Endothelial cell of umbilical vein (primary cell): ENCODE measurements around the gene SATB2. TPM values are rescaled to one million over a fixed set of nuclear protein-coding genes. Genes with fewer than 3 reads are reported as not detected.

Experiments used
- BruUV-seq: library from RNA; stranded (reverse); fragments of 400-500 nt; replicated peaks from 2 replicates; lab custom pipeline; 2021; lab: Mats Ljungman, UMichigan
- CTCF ChIA-PET: fragments of 300-600, 350-600 bp; sonication (Branson Sonifier 250); formaldehyde crosslinking; loops from one replicate; lab custom pipeline; 2021; ENCODE audit warnings: antibody characterized with exemption, inconsistent platforms; lab: Charles Lee
- POLR2A ChIA-PET: fragments of 300-600, 350-600 bp; sonication (Branson Sonifier 250); formaldehyde crosslinking; loops from one replicate; lab custom pipeline; 2021; ENCODE audit warnings: antibody characterized with exemption, inconsistent platforms; lab: Charles Lee
- DNase-seq: peaks from one replicate; pipeline ENCODE4 v3.0.0-alpha.2; 2011; ENCODE audit warnings: low read depth, low spot score
- FAIRE-seq: peaks from 2 replicates; lab custom pipeline; 2011; peaks lifted over from hg19 to GRCh38; lab: Jason Lieb, UNC
- H2AFZ ChIP-seq: 2 replicates; pipeline ENCODE4 v1.6.0; 2012; ENCODE audit warnings: low read depth, low read length, control low read depth, inconsistent platforms
- H3K27ac ChIP-seq: 2 replicates; pipeline ENCODE4 v1.5.1; 2011; ENCODE audit warnings: low read depth, mild to moderate bottlenecking, control low read depth, low read length, moderate library complexity; ENCODE audit not compliant: insufficient read depth
- H3K27me3 ChIP-seq, 2 experiments: 2 replicates each; pipeline versions ENCODE4 v1.6.0 to v1.6.1; 2011; ENCODE audit warnings: low read length in 2 of 2, mixed read lengths in 1 of 2; ENCODE audit not compliant: control insufficient read depth in 2 of 2, insufficient read depth in 2 of 2
- H3K36me3 ChIP-seq, 2 experiments: 2 replicates in 1 of 2; 3 replicates in 1 of 2; pipeline ENCODE4 v1.5.1; 2011; ENCODE audit warnings: low read length in 2 of 2, mild to moderate bottlenecking in 1 of 2, moderate library complexity in 1 of 2; ENCODE audit not compliant: control insufficient read depth in 2 of 2, insufficient read depth in 2 of 2; ENCODE audit errors: extremely low read depth in 1 of 2
- H3K4me1 ChIP-seq: 3 replicates; pipeline ENCODE4 v1.5.1; 2011; ENCODE audit warnings: mild to moderate bottlenecking, low read length; ENCODE audit not compliant: control insufficient read depth, insufficient read depth; ENCODE audit errors: extremely low read depth
- H3K4me2 ChIP-seq: 2 replicates; pipeline ENCODE4 v1.6.1; 2011; ENCODE audit warnings: low read length, control low read depth, mixed read lengths; ENCODE audit not compliant: insufficient read depth
- H3K4me3 ChIP-seq, 3 experiments: fragments of 200-600 bp in 1 of 3; sonication (generic), shearing (Covaris generic) in 1 of 3; replicated peaks in 1 of 3; 2 replicates each; pipeline ENCODE4 v1.5.1; 2011 to 2016; ENCODE audit warnings: control low read depth in 3 of 3, low read length in 3 of 3, mild to moderate bottlenecking in 2 of 3, inconsistent platforms in 1 of 3, low read depth in 1 of 3, moderate library complexity in 1 of 3; ENCODE audit not compliant: insufficient read depth in 1 of 3
- H3K79me2 ChIP-seq: 2 replicates; pipeline ENCODE4 v1.6.0; 2012; ENCODE audit warnings: low read length, inconsistent platforms; ENCODE audit not compliant: control insufficient read depth, insufficient read depth
- H3K9ac ChIP-seq: replicated peaks from 2 replicates; pipeline ENCODE3; 2011; ENCODE audit warnings: low read length, control low read depth; ENCODE audit not compliant: insufficient read depth; ENCODE audit errors: extremely low read depth
- H3K9me1 ChIP-seq: replicated peaks from 3 replicates; pipeline ENCODE4 v1.6.0; 2011; ENCODE audit warnings: mild to moderate bottlenecking, low read length; ENCODE audit not compliant: control insufficient read depth, insufficient read depth; ENCODE audit errors: extremely low read depth
- H3K9me3 ChIP-seq: replicated peaks from 2 replicates; pipeline ENCODE4 v1.5.1; 2012; ENCODE audit warnings: low read length, inconsistent platforms; ENCODE audit not compliant: control insufficient read depth, insufficient read depth
- H4K20me1 ChIP-seq: replicated peaks from 2 replicates; pipeline ENCODE3; 2011; ENCODE audit warnings: mild to moderate bottlenecking, low read length; ENCODE audit not compliant: control insufficient read depth, insufficient read depth; ENCODE audit errors: extremely low read depth
- CTCF ChIP-seq, 2 donors: IDR thresholded peaks; 1 replicate in 1 of 2; 2 replicates in 1 of 2; pipeline ENCODE4 v1.5.1; 2011; ENCODE audit warnings: low read length in 2 of 2, mild to moderate bottlenecking in 2 of 2, moderate library complexity in 2 of 2, control low read depth in 1 of 2, inconsistent platforms in 1 of 2, low read depth in 1 of 2; ENCODE audit not compliant: insufficient read depth in 1 of 2; ENCODE audit errors: extremely low read depth in 1 of 2
- EZH2 ChIP-seq: IDR thresholded peaks from 2 replicates; pipeline ENCODE4 v1.6.1; 2012; ENCODE audit warnings: borderline replicate concordance, low read depth, mild to moderate bottlenecking, moderate library complexity, low read length, inconsistent platforms; ENCODE audit not compliant: severe bottlenecking
- FOS ChIP-seq: IDR thresholded peaks from 2 replicates; pipeline ENCODE4 v1.6.1; 2011; ENCODE audit warnings: mild to moderate bottlenecking, low read length, moderate library complexity, borderline replicate concordance; ENCODE audit not compliant: insufficient read depth
- GATA2 ChIP-seq: IDR thresholded peaks from 2 replicates; pipeline ENCODE4 v1.7.0; 2011; ENCODE audit warnings: low read depth, mild to moderate bottlenecking, moderate library complexity, mixed read lengths, low read length; ENCODE audit not compliant: insufficient read length, insufficient read depth
- JUN ChIP-seq: IDR thresholded peaks from 2 replicates; pipeline ENCODE4 v1.6.1; 2011; ENCODE audit warnings: borderline replicate concordance, low read depth; ENCODE audit not compliant: insufficient read length, insufficient read depth
- MAX ChIP-seq: IDR thresholded peaks from 2 replicates; pipeline ENCODE4 v1.6.1; 2011; ENCODE audit not compliant: insufficient read depth, insufficient read length
- MYC ChIP-seq: IDR thresholded peaks from one replicate; pipeline ENCODE4 v1.6.1; 2011; ENCODE audit warnings: mild to moderate bottlenecking, low read depth, low read length
- POLR2A ChIP-seq: IDR thresholded peaks from 2 replicates; pipeline ENCODE4 v1.6.1; 2012; ENCODE audit warnings: low read depth, mild to moderate bottlenecking, control low read depth, low read length
- POLR2AphosphoS5 ChIP-seq: IDR thresholded peaks from 2 replicates; pipeline ENCODE4 v1.6.1; 2012; ENCODE audit warnings: low read depth, mild to moderate bottlenecking, control low read depth, low read length, moderate library complexity; ENCODE audit not compliant: insufficient read depth
- dilution Hi-C: fragments of 300-500 bp; cut with MboI; formaldehyde crosslinking; loops from one replicate; pipeline ENCODE4 v1.15.0; 2019; ENCODE audit warnings: low sequenced_read_pairs; ENCODE audit not compliant: extremely low pct_ligation_motif_present
- intact Hi-C: fragments of 100-400 bp; cut with micrococcal nuclease; formaldehyde crosslinking; loops from one replicate; pipeline ENCODE4 v1.10.0; 2022
- polyA plus RNA-seq, 4 experiments: library from polyadenylated mRNA; depleted of rRNA in 3 of 4; stranded (reverse) in 3 of 4; unstranded in 1 of 4; fragments of >200 nt; gene quantifications; 2 replicates each; pipeline versions ENCODE4 v1.2.1 to v1.2.3, GENCODE V29; 2011 to 2012; ENCODE audit warnings: missing spikeins in 1 of 4
- total RNA-seq: library from RNA; stranded (reverse); gene quantifications from 2 replicates; pipeline ENCODE4 v1.2.3, GENCODE V29; 2021

SATB2 gene
- total and polyA plus RNA-seq, 2 donors (not counting 3 experiments of a cell fraction or from before 2014, with no cell fraction given), result 0.47 to 1.1 TPM

- no peak overlapping the region for H3K4me3 ChIP-seq
- TF ChIP-seq MAX (no peak), EZH2 (no peak), POLR2A (no peak), MYC (no peak), FOS (no peak), JUN (no peak), GATA2 (no peak), CTCF (IDR thresholded peaks at IDR 0.05; ENCODE audit: extremely low read depth in 1 of 2, insufficient read depth in 1 of 2, low read depth in 1 of 2, low read length in 2 of 2) (no peak), POLR2AphosphoS5 (no peak)
- FAIRE-seq, result no peak
- CTCF ChIA-PET, result interaction anchor here (0.8 to 1.7 kb wide), 2 partner anchors 11 to 55 kb away, joined by 3 to 6 read pairs; no protein-coding TSS in a partner anchor
- no peaks in the 10 kb centered on the region for H3K9me3 ChIP-seq
- H3K4me1 ChIP-seq, result peaks cover 8% of the 10 kb centered on the region
- H3K79me2 ChIP-seq, result no peaks in the 10 kb centered on the region
- H3K9me1 ChIP-seq, result no peaks in the 10 kb centered on the region
- no peak overlapping the region for H3K27ac ChIP-seq
- dilution Hi-C loops (no loop called here), intact Hi-C loops (no loop called here)
- no peak for DNase-seq
- H4K20me1 ChIP-seq, result no peaks in the 10 kb centered on the region
- H2AFZ ChIP-seq, result no peak overlapping the region
- no peak overlapping the region for H3K4me2 ChIP-seq
- H3K27me3 ChIP-seq, result no peaks in the 10 kb centered on the region
- no TSS peak for BruUV-seq
- no peaks in the 10 kb centered on the region for H3K36me3 ChIP-seq
- no peak overlapping the region for H3K9ac ChIP-seq
- POLR2A ChIA-PET, result no interaction called here
Observed at GRCh38 chr2:199433204-199433832, 24.4 kb downstream of the SATB2 start.
